ENCODE measurements around the gene PDE2A.

The PDE2A gene

GRCh38 chr11:72634472-72635095, 39.6 kb downstream of the PDE2A start:
- no peak for DNase-seq

GRCh38 chr11:72634016-72634415, 40.2 kb downstream of the PDE2A start:
- no peak for DNase-seq

- DNase-seq: no peak
Measured at GRCh38 chr11:72633068-72633467, 41.2 kb downstream of the PDE2A start.

GRCh38 chr11:72631806-72632731, 42.2 kb downstream of the PDE2A start:
- no peak for DNase-seq

- no peak for DNase-seq
Measured at GRCh38 chr11:72630104-72630852, 43.9 kb downstream of the PDE2A start.

- DNase-seq: no peak
Measured at GRCh38 chr11:72629266-72629665, 45.0 kb downstream of the PDE2A start.

GRCh38 chr11:72627594-72628281, 46.5 kb downstream of the PDE2A start:
- DNase-seq: no peak

GRCh38 chr11:72626414-72626936, 47.7 kb downstream of the PDE2A start:
- no peak for DNase-seq

- no peak for DNase-seq
Measured at GRCh38 chr11:72625691-72626413, 48.4 kb downstream of the PDE2A start.

- DNase-seq: no peak
Measured at GRCh38 chr11:72624496-72625201, 49.6 kb downstream of the PDE2A start.

GRCh38 chr11:72623052-72623451, 51.2 kb downstream of the PDE2A start:
- DNase-seq: no peak

GRCh38 chr11:72621008-72621610, 53.1 kb downstream of the PDE2A start:
- DNase-seq: no peak

GRCh38 chr11:72618803-72619202, 55.4 kb downstream of the PDE2A start:
- DNase-seq: no peak

- no peak for DNase-seq
Measured at GRCh38 chr11:72617080-72617762, 57.0 kb downstream of the PDE2A start.

- DNase-seq: no peak
Measured at GRCh38 chr11:72616655-72617054, 57.6 kb downstream of the PDE2A start.

- DNase-seq: no peak
Measured at GRCh38 chr11:72615329-72615728, 58.9 kb downstream of the PDE2A start.

GRCh38 chr11:72614381-72614780, 59.8 kb downstream of the PDE2A start:
- DNase-seq: no peak

- no peak for DNase-seq
Measured at GRCh38 chr11:72613977-72614376, 60.2 kb downstream of the PDE2A start.

- DNase-seq: no peak
Measured at GRCh38 chr11:72613450-72613849, 60.8 kb downstream of the PDE2A start.

GRCh38 chr11:72609476-72609875, 64.7 kb downstream of the PDE2A start:
- DNase-seq: no peak
